ENCODE data around the gene USP3.

USP3 gene

DNA sequence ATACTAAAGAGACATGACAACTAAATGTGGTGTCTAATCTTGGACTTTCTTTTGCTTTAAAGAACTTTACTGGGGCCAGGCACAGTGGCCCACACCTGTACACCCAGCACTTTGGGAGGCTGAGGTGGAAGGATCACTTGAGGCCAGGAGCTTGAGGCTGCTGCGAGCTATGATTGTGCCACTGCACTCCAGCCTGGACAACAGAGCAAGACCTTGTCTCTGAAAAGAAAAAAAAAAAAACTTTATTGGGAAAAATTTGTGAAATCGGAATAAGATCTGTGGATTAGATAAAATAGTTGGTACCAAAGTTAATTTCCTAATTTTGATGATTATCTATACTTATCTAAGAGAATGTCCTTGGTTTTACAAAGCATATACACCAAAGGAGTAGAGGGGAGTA is 34.4 kb upstream of the USP3 start:
- Mint-ChIP-seq H3K9me3 (no peaks in the 10 kb centered on the region), H3K27ac (peak overlapping the region; percentile 47), H3K36me3 (no peaks in the 10 kb centered on the region), H3K4me3 (no peak overlapping the region), H3K27me3 (no peaks in the 10 kb centered on the region), H3K4me1 (peaks cover 29 to 52% of the 10 kb centered on the region in 2 donors)
- ATAC-seq (replicated peaks) (no peak), DNase-seq (no peak)

DNA sequence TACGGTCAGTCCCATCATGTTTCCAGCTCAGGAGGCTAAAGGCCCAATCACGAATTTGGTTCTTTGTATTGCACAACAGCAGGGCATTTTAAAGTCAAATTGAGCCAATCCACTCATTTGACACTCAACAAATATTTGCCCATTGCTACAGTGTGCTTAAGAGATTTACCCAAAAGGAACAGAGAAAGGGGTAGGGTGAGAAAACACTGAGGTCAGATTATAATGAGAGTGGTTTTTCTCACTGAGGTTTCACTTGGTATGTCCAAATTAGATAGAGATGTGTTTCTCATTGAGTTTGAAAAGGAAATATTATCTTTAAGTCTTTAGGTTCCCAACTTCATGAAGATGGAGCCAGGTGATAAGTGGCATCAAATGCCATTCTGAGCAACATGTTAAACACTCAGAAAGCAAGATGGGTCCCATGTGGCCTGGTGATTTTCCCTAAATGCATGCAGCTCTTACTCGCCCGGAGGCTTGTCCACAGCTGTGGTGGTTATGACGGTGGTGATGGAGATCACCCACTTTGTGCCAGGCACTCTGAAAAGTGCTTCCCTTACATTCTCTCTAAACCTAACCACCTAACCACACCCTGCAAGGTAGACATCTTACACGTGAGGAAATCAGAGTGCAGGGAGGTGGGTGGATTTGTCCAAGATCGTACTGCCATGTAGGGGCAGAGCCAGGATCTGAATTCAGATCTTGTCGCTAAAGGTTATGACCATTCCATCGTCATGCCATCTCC is 31.2 kb upstream of the USP3 start:
- Mint-ChIP-seq H3K4me3 (peak overlapping the region; percentile 26 to 41), H3K36me3 (no peaks in the 10 kb centered on the region), H3K27me3 (no peaks in the 10 kb centered on the region), H3K4me1 (peaks cover 41 to 73% of the 10 kb centered on the region in 2 donors), H3K27ac (peak overlapping the region; percentile 99), H3K9me3 (no peaks in the 10 kb centered on the region)
- peak; percentile 55 for DNase-seq
- peak; percentile 41 to 47 for ATAC-seq (replicated peaks)

DNA sequence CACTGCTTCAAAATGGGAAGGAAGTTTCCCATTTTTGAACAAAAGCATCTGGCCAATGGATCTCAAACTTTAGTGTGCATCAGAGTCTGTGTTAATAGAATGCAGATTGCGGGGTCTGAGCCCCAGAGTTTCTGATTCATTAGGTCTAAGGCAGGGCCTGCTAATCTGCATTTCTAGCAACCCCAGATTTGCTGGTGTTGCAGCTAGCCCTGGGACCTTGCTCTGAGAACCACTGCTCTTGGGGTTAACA is 30.7 kb upstream of the USP3 start:
- Mint-ChIP-seq H3K36me3 (no peaks in the 10 kb centered on the region), H3K27ac (peak overlapping the region; percentile 99), H3K27me3 (no peaks in the 10 kb centered on the region), H3K9me3 (no peaks in the 10 kb centered on the region), H3K4me1 (peaks cover 44 to 78% of the 10 kb centered on the region in 2 donors), H3K4me3 (peak overlapping the region; percentile 26 to 82)
- peak; percentile 17 to 23 for ATAC-seq (replicated peaks)
- peak; percentile 19 for DNase-seq

DNA sequence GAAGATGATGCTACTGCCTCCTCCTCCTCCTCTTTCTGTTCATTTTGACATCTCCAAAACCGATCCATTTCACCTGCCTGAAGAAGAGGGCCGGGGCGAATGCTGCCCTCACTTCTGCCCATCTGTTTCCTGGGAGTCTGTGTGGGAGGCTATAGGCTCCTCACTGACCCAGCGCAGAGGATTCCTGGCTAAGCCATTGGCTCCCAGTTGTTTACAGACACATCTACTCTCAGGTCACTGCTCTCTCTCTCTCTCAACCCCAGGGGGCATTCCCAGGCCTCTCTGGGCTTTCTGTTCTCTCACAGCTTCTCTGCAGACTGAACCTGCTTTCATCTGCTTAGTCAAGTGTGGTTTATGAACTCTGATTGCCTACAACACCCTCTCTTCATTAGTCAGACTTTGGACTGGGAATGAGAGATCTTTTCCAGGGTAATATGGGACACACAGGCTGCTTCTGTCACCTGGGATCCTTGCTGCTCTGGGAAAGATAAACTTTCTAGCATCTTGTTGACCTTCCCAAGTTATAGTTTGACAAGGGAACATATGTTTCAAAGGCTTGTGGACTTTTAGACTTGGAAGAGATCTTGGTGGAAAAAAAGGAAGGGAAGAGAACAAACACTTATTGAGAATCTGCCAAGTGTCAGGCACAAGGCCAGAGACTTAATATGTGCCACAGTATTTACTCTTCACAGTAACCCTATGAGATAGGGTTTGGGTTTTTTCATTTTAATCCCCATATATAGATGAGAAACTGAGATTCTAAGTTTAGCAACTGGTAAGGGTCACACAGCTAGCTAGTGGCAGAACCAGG is 30.2 kb upstream of the USP3 start:
- no peaks in the 10 kb centered on the region for H3K36me3 Mint-ChIP-seq
- ATAC-seq (replicated peaks) (peak; percentile 82 to 83), DNase-seq (peak; percentile 78)
- no peaks in the 10 kb centered on the region for H3K27me3 Mint-ChIP-seq
- H3K9me3 Mint-ChIP-seq = no peaks in the 10 kb centered on the region
- H3K27ac Mint-ChIP-seq = peak overlapping the region; percentile 99
- H3K4me3 Mint-ChIP-seq = peak overlapping the region; percentile 74 to 82
- H3K4me1 Mint-ChIP-seq = peaks cover 45 to 79% of the 10 kb centered on the region in 2 donors

DNA sequence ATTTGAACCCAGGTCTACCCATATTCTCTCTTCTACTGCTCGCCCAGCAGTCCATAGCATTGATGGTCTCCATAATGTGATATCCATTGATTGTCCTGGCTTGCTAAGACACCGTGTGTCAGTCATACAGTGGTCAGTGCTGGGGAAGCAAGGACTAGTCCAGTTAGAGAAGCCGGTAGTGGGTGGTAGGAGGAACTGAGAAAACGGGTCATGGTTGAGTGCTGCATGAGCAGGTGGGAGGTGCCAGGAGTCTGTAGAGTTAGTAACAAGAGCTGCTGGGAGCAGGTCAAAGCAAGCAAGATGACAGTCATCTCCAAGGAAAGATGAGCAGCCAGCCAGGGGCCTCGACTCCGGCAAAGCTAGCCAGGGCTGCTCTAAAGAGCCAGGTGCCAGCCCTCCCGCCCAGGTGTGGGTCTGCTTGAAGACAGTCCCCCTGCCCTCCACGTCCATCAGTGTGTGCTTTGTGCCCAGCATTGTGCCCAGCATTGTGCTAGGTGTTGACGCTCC is 29.5 kb upstream of the USP3 start:
- peak overlapping the region; percentile 74 to 82 for H3K4me3 Mint-ChIP-seq
- H3K4me1 Mint-ChIP-seq = peaks cover 48 to 85% of the 10 kb centered on the region in 2 donors
- DNase-seq (peak; percentile 86), ATAC-seq (replicated peaks) (peak; percentile 78 to 82)
- no peaks in the 10 kb centered on the region for H3K9me3 Mint-ChIP-seq
- no peaks in the 10 kb centered on the region for H3K36me3 Mint-ChIP-seq
- no peaks in the 10 kb centered on the region for H3K27me3 Mint-ChIP-seq
- H3K27ac Mint-ChIP-seq = peak overlapping the region; percentile 99

DNA sequence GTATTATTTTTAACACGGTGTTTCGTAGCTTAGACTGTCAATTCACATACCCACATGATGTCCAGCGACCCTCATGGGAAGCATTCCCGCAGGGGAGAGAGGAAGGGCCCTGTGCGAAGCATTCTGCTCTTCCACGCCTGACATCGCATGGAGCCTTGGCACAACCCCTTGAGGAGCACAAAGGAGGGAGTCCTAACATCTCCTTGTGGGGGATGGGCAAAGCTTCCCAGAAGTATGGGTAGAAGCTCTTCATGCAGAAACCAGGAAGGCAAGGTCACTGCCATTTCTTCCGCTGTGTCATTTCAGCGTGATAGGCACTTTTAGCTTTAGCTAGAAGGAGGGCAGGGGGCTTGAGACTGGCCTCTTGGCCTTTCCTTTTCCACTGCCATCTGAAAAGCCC is 28.7 kb upstream of the USP3 start:
- peaks cover 52 to 86% of the 10 kb centered on the region in 2 donors for H3K4me1 Mint-ChIP-seq

DNA sequence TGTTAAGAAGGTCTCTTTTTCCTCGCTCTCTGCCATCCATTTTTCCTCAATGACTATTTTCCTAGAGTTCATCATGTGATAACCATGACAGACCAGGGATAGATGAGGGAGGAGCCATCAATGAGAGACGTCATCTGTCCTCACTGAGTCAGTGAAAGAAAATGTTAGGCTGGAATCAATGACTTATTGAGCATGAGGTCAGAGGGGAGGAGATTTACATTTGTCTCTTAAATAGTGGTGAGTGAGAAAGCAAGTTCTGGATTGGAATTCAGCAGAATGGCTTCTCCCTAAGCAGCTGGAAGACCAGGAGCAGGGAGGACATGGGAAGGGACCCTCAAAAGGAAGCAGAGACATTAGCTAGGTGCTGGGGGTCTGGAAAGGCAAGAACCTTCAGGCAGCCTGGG is 28.2 kb upstream of the USP3 start:
- no peaks in the 10 kb centered on the region for H3K9me3 Mint-ChIP-seq
- peaks cover 57 to 89% of the 10 kb centered on the region in 2 donors for H3K4me1 Mint-ChIP-seq
- ATAC-seq (replicated peaks) (no peak), DNase-seq (no peak)
- no peaks in the 10 kb centered on the region for H3K27me3 Mint-ChIP-seq
- H3K36me3 Mint-ChIP-seq = no peaks in the 10 kb centered on the region
- no peak overlapping the region for H3K4me3 Mint-ChIP-seq
- peak overlapping the region; percentile 83 for H3K27ac Mint-ChIP-seq

More for the DNA sequence above, 28.7 kb upstream of the USP3 start:
- Mint-ChIP-seq H3K4me3 (no peak overlapping the region), H3K9me3 (no peaks in the 10 kb centered on the region), H3K36me3 (no peaks in the 10 kb centered on the region), H3K27ac (peak overlapping the region; percentile 83), H3K27me3 (no peaks in the 10 kb centered on the region)
- ATAC-seq (replicated peaks) (no peak), DNase-seq (no peak)

DNA sequence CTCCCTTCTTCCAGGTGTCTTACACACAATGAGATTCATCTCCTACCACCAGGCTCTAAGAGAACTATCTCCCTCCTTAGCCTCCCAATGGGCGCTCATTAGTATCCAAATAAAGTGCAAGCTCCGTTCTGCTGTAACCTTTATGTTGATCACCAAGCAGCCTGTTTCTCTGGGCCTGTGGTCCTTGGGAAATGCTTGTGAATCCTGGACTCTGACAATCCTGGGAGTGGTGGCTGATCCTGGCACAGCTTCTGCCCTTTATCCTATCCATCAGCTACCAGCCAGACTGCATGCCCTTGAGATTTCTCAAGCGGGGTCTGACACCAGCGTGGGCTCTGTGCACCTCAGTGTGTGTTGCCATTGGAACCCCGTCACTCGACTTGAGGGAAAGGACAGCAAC is 26.1 kb upstream of the USP3 start:
- H3K9me3 Mint-ChIP-seq = no peaks in the 10 kb centered on the region

DNA sequence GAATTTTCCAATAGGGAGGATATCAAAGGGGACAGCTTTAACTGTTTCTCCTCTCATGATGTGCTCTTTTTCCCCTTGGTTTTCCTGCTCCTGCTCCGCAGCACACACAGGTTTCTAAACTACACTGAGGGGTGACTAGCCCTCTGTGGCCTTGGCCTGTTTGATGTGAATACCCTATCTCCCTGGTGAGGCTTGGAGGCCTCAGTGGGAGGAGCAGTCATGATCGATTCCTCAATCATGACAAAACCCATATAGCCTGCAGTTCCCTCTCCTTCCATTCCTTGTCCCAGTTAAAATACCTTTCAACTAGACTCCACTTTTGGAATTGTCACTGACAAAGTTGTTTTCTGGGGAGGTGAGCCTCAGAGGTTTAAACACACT is 24.0 kb upstream of the USP3 start:
- Mint-ChIP-seq H3K4me3 (peak overlapping the region in 1 of 2 donors; percentile 35), H3K9me3 (no peaks in the 10 kb centered on the region), H3K27me3 (no peaks in the 10 kb centered on the region), H3K4me1 (peaks cover 51 to 83% of the 10 kb centered on the region in 2 donors), H3K27ac (peak overlapping the region; percentile 84), H3K36me3 (no peaks in the 10 kb centered on the region)
- no peak for ATAC-seq (replicated peaks)
- DNase-seq = no peak

More for the DNA sequence above, 26.1 kb upstream of the USP3 start:
- H3K4me1 Mint-ChIP-seq = peaks cover 55 to 89% of the 10 kb centered on the region in 2 donors
- H3K4me3 Mint-ChIP-seq = no peak overlapping the region
- H3K36me3 Mint-ChIP-seq = no peaks in the 10 kb centered on the region
- H3K27me3 Mint-ChIP-seq = no peaks in the 10 kb centered on the region
- no peak for ATAC-seq (replicated peaks)
- DNase-seq = no peak
- peak overlapping the region; percentile 42 for H3K27ac Mint-ChIP-seq

DNA sequence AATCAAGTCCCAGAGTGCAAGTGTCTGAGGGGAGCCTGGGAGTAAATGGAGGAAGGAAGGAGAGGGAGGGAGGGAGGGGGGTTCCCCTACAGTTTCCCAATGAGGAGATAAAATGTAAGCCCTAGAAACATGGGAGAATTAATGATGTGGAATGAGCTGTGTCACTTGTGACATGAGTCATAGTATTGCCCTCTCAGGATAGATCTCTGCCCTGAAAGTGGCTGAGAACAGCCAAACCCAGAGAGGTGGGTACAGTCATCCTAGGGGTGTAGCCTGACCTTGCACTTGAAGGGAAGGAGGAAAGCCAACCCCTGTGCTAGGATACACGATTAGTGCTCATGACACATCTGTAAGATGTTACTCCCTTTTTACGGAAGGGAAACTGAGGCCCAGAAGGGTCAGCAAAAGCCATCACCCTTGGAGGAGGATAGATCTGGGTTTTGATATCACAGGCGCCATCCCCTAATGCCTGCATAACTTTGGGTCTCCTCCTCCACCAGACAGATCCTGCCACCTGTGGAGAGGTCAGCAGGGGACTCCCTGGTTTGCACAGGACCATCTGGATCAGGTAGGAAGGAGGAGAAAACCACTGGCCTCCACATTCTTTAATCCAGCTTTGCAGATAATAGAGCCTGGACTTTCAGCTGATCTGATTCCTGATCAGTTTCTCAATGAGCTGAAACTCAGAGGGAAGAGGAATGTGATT is 23.1 kb upstream of the USP3 start:
- peaks cover 43 to 82% of the 10 kb centered on the region in 2 donors for H3K4me1 Mint-ChIP-seq
- H3K27me3 Mint-ChIP-seq = no peaks in the 10 kb centered on the region
- H3K4me3 Mint-ChIP-seq = no peak overlapping the region
- DNase-seq = no peak
- no peaks in the 10 kb centered on the region for H3K9me3 Mint-ChIP-seq
- ATAC-seq (replicated peaks) = peak; percentile 59 to 67
- peak overlapping the region; percentile 84 for H3K27ac Mint-ChIP-seq
- no peaks in the 10 kb centered on the region for H3K36me3 Mint-ChIP-seq

DNA sequence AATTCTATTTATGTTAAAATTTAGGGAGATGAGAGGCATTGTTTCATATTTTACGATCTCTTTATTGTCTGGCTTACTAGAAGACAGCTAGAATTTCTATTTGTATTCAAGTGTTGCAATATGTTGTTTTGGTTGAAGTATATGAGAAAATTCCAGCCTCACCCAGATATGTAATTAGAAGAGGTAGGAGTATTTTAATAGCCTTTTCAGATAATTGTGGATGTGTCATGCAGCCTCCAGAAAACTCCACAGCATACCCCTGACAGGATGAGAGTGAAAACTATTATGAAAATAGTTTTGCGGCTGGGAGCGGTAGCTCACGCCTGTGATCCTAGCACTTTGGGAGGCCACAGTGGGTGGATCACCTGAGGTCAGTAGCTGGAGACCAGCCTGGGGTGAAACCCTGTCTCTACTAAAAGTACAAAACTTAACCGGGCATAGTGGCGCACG is 21.5 kb upstream of the USP3 start:
- ATAC-seq (replicated peaks) = no peak
- no peaks in the 10 kb centered on the region for H3K36me3 Mint-ChIP-seq
- H3K9me3 Mint-ChIP-seq = no peaks in the 10 kb centered on the region
- H3K4me1 Mint-ChIP-seq = peaks cover 45 to 79% of the 10 kb centered on the region in 2 donors
- no peaks in the 10 kb centered on the region for H3K27me3 Mint-ChIP-seq
- no peak overlapping the region for H3K27ac Mint-ChIP-seq
- DNase-seq = no peak
- H3K4me3 Mint-ChIP-seq = peak overlapping the region in 1 of 2 donors; percentile 19

DNA sequence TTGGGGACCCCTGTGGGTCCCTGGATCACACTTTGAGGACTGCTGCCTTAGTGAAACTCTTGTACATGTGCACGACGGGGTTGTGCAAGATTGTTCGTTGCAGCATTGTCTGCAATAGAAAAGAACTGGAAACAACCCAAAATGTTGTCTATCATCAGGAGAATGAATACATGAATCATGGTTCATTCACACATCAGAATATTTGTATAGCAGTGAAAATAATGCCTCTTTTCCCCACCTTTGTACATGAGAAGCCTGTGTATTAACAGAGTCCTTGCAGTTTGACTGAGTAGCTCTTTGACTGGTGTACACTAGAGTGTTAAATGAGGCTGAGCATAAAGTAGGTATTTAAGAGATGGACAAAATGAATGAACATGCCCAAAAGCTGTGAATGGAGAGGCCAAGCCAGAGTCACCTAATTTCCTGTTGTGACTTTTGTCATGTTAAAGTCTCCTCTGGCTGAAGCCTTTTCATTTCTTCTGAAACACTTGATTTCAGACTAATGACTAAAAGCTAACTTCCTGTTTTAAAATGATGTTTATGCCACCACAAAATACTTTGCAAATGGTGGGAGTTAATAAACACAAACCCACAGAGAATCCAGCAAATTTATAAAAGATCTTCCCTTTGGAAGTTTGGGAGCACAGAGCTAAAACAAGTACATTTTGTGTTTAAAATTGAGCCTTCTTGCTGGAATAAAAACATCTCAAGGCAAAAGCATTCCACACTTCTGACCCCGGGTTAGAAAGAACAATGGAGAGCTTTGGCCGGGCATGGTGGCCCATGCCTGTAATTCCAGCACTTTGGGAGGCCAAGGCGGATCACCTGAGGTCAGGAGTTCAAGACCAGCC is 20.6 kb upstream of the USP3 start:
- Mint-ChIP-seq H3K27ac (peak overlapping the region; percentile 83), H3K4me1 (peaks cover 42 to 70% of the 10 kb centered on the region in 2 donors), H3K4me3 (no peak overlapping the region), H3K9me3 (no peaks in the 10 kb centered on the region), H3K36me3 (no peaks in the 10 kb centered on the region), H3K27me3 (no peaks in the 10 kb centered on the region)
- ATAC-seq (replicated peaks) (peak; percentile 11 to 26), DNase-seq (no peak)

DNA sequence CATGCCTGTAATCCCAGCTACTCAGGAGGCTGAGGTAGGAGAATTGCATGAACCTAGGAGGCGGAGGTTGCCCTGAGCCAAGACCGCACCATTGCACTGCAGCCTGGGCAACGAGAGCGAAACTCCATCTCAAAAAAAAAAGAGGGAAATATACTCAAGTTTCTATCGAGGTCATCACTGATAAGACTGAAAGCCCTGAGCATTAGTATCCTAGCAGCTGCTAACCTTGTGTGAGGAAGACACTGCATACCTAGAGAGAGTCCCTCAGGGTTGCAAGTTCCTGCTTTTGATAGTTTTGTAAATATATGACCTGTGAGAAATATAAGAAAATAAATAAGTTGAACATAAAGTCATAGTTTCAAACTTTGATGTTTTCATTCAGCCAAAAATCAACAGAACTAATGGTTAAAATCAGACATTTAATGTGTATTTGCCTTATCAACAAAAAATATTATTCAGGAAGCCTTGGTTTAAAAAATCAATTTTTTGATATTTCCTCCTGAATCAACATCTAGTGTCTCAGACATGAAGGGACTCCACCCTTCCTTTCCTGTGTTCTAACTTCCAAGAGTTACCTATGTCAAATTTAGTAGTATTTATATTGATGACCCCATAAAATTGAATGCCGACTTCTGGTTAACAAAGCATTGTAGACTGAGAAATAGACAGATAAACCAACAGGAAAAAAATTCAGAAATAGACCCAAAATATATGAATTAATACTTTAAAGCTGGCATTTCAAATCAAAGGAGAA is 19.8 kb upstream of the USP3 start:
- ATAC-seq (replicated peaks) (no peak), DNase-seq (no peak)
- H3K27ac Mint-ChIP-seq = peak overlapping the region; percentile 83
- no peaks in the 10 kb centered on the region for H3K36me3 Mint-ChIP-seq
- H3K27me3 Mint-ChIP-seq = no peaks in the 10 kb centered on the region
- no peaks in the 10 kb centered on the region for H3K9me3 Mint-ChIP-seq
- H3K4me1 Mint-ChIP-seq = peaks cover 36 to 62% of the 10 kb centered on the region in 2 donors
- H3K4me3 Mint-ChIP-seq = no peak overlapping the region
